Upper lobe of right lung (tissue), 1 donor: ENCODE data around the gene AGO1. TPM values are rescaled to one million over a fixed set of nuclear protein-coding genes. Genes with fewer than 3 reads are reported as not detected.
"Not testable (repeated sequence)": the region's sequence is repeated elsewhere in the genome, so short reads cannot be mapped to it uniquely, and the experiment has no call there.

ENCODE experiments used
- ATAC-seq: fragments of 200-7000 bp; cut with Tn5 transposase; one replicate; pipeline ENCODE4 v1.9.1; 2020; ENCODE audit warnings: mild to moderate bottlenecking, moderate library complexity
- DNase-seq: peaks from one replicate; pipeline ENCODE4 v3.0.0-alpha.2; 2020
- H3K27ac ChIP-seq: fragments of 200-600 bp; one replicate; pipeline ENCODE4 v1.8.0; 2022
- H3K27me3 ChIP-seq: fragments of 200-600 bp; one replicate; pipeline ENCODE4 v1.8.0; 2022; ENCODE audit warnings: mild to moderate bottlenecking
- H3K36me3 ChIP-seq: fragments of 200-600 bp; one replicate; pipeline ENCODE4 v1.8.0; 2022
- H3K4me1 ChIP-seq: fragments of 200-600 bp; one replicate; pipeline ENCODE4 v1.8.0; 2022
- H3K4me3 ChIP-seq: fragments of 200-600 bp; one replicate; pipeline ENCODE4 v1.8.0; 2022; ENCODE audit warnings: mild to moderate bottlenecking
- H3K9me3 ChIP-seq: fragments of 200-600 bp; one replicate; pipeline ENCODE4 v1.8.0; 2022
- CTCF ChIP-seq: fragments of 200-600 bp; IDR thresholded peaks from one replicate; pipeline ENCODE4 v1.8.0; 2022; ENCODE audit warnings: antibody characterized with exemption
- intact Hi-C: fragments of 100-400 bp; cut with DNase I; formaldehyde crosslinking; loops from one replicate; pipeline ENCODE4 v1.11.0; 2022
- total RNA-seq: library from RNA; stranded (reverse); fragmentation: NEBNext Ultra II Directional; extraction: Animal tissue kit (Norgen Biotek cat#: 25700); gene quantifications from one replicate; pipeline ENCODE4 v1.2.1, GENCODE V29; 2021
- donor health status: DM: no; HTN: yes; CAD: no; lungs with severe emphysema.

The AGO1 gene
- total RNA-seq, 1 donor from 2014 or later: 27.7 TPM

- TF ChIP-seq CTCF: no peak
- no peak for ATAC-seq
- intact Hi-C loops: no loop called here
- Histone ChIP-seq H3K4me1 (no peaks in the 10 kb centered on the region), H3K27ac (no peak overlapping the region), H3K36me3 (peaks cover 11% of the 10 kb centered on the region), H3K27me3 (no peaks in the 10 kb centered on the region), H3K4me3 (no peak overlapping the region), H3K9me3 (no peaks in the 10 kb centered on the region)
- no peak for DNase-seq
Measured at GRCh38 chr1:35962952-35963351, 79.9 kb downstream of the AGO1 start.

- ATAC-seq, H3K4me1 ChIP-seq, H3K9me3 ChIP-seq, H3K27me3 ChIP-seq, intact Hi-C loops, H3K4me3 ChIP-seq, H3K27ac ChIP-seq, DNase-seq: not testable (repeated sequence)
- peaks cover 19% of the 10 kb centered on the region for H3K36me3 ChIP-seq
Measured at GRCh38 chr1:35964277-35964676, 81.3 kb downstream of the AGO1 start.

DNA sequence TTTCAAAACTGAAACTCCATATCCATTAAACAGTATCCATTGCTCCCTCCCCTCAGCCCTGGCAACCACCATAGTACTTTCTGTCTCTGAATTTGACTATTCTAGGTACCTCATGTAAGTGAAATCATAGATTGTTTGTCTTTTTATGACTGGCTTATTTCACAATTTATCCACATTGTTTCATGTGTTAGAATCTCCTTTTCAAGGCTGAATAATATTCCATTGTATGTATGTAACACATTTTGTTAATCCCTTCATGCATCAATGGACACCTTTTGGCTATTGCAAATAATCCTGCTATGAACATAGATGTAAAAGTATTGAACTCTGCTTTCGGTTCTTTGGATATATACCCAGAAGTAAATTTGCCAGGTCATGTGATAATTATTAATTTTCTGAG, 85.4 kb downstream of the AGO1 start:
- no peak overlapping the region for H3K4me3 ChIP-seq
- H3K36me3 ChIP-seq: peaks cover 45% of the 10 kb centered on the region
- no peaks in the 10 kb centered on the region for H3K4me1 ChIP-seq
- H3K9me3 ChIP-seq: no peaks in the 10 kb centered on the region
- TF ChIP-seq CTCF: no peak
- no peaks in the 10 kb centered on the region for H3K27me3 ChIP-seq
- DNase-seq (no peak), ATAC-seq (no peak)
- H3K27ac ChIP-seq: no peak overlapping the region
- intact Hi-C loops: no loop called here

DNA sequence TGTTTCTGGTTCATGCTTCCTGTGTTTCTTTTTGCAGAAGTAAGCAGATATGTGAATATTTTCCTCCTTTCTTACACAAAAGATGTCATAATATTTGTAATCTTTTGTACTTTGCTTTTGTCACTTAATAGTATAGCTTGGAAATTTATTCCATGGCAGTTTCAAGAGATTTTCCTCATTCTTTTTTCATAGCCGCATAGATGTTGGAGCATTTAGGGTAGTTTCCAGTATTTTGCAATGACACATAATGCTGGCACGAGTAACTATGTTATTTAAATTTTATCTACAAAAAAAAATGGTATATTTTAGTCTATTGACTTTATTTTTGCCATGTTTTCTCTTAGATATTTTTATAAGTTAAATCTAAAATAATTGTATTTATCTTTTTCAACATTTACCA, 88.6 kb downstream of the AGO1 start:
- no peak for TF ChIP-seq CTCF
- intact Hi-C loops: no loop called here
- Histone ChIP-seq H3K27me3 (no peaks in the 10 kb centered on the region), H3K9me3 (no peaks in the 10 kb centered on the region), H3K4me3 (no peak overlapping the region), H3K27ac (no peak overlapping the region), H3K4me1 (no peaks in the 10 kb centered on the region), H3K36me3 (peaks cover 66% of the 10 kb centered on the region)
- no peak for ATAC-seq
- no peak for DNase-seq

GRCh38 chr1:35972631-35973030, 89.6 kb downstream of the AGO1 start:
- H3K9me3 ChIP-seq, H3K27me3 ChIP-seq, H3K4me1 ChIP-seq, intact Hi-C loops, DNase-seq, H3K27ac ChIP-seq, H3K4me3 ChIP-seq, ATAC-seq: not testable (repeated sequence)
- H3K36me3 ChIP-seq: peaks cover 62% of the 10 kb centered on the region

- ATAC-seq: no peak
- H3K36me3 ChIP-seq: peaks cover 52% of the 10 kb centered on the region
- no peak for DNase-seq
- intact Hi-C loops: no loop called here
- H3K27me3 ChIP-seq: no peaks in the 10 kb centered on the region
- no peak overlapping the region for H3K4me3 ChIP-seq
- no peak for TF ChIP-seq CTCF
- H3K9me3 ChIP-seq: no peaks in the 10 kb centered on the region
- no peak overlapping the region for H3K27ac ChIP-seq
- H3K4me1 ChIP-seq: no peaks in the 10 kb centered on the region
Measured at GRCh38 chr1:35980090-35980489, 97.1 kb downstream of the AGO1 start.

Other genes starting within 250 kb of the AGO1 start
- 44.1 TPM for gene PSMB2, start 241.7 kb upstream of the AGO1 start, total RNA-seq
- gene C1orf216, start 164.3 kb upstream of the AGO1 start, total RNA-seq: 13.9 TPM
- gene CLSPN, start 113.2 kb upstream of the AGO1 start, total RNA-seq: 0.55 TPM
- 23.6 TPM for gene AGO4, start 75.2 kb upstream of the AGO1 start, total RNA-seq
- gene AGO3, start 47.9 kb downstream of the AGO1 start, total RNA-seq: 34.1 TPM
- 0.35 TPM for gene TEKT2, start 200.9 kb downstream of the AGO1 start, total RNA-seq
- gene ADPRS, start 205.7 kb downstream of the AGO1 start, total RNA-seq: 26.9 TPM
- gene COL8A2, start 242.0 kb downstream of the AGO1 start, total RNA-seq: 16.2 TPM